Lung (tissue), 12 donors: ENCODE measurements around the gene CDH24. TPM values are rescaled to one million over a fixed set of nuclear protein-coding genes. Genes with fewer than 3 reads are reported as not detected.

Experiments used
- ATAC-seq: fragments of 200-7000 bp; cut with Tn5 transposase; one replicate; pipeline ENCODE4 v1.9.1; 2020; ENCODE audit warnings: moderate number of reproducible peaks; ENCODE audit not compliant: insufficient read depth, low FRiP score
- DNase-seq, 3 donors: peaks; one replicate each; pipeline ENCODE4 v3.0.0-alpha.2; 2013 to 2017
- H3K27ac ChIP-seq, 2 donors: one replicate each; pipeline ENCODE4 v1.5.1; 2013; ENCODE audit warnings: mild to moderate bottlenecking in 2 of 2, moderate library complexity in 2 of 2, control low read depth in 1 of 2, inconsistent platforms in 1 of 2, low read depth in 1 of 2, low read length in 1 of 2
- H3K27me3 ChIP-seq, 3 donors: one replicate each; pipeline ENCODE4 v1.5.1; 2013; ENCODE audit warnings: low read length in 2 of 3; ENCODE audit not compliant: control insufficient read depth in 3 of 3, insufficient read depth in 3 of 3
- H3K36me3 ChIP-seq, 4 donors: one replicate each; pipeline ENCODE4 v1.5.1; 2013; ENCODE audit warnings: low read length in 4 of 4, mild to moderate bottlenecking in 1 of 4, moderate library complexity in 1 of 4; ENCODE audit not compliant: control insufficient read depth in 4 of 4, insufficient read depth in 4 of 4
- H3K4me1 ChIP-seq, 5 donors: one replicate each; pipeline ENCODE4 v1.5.1; 2013; ENCODE audit warnings: low read length in 5 of 5, mild to moderate bottlenecking in 2 of 5, moderate library complexity in 1 of 5; ENCODE audit not compliant: control insufficient read depth in 5 of 5, insufficient read depth in 5 of 5
- H3K4me3 ChIP-seq: one replicate; pipeline ENCODE4 v1.5.1; 2013; ENCODE audit warnings: mild to moderate bottlenecking, control low read depth, moderate library complexity
- H3K9ac ChIP-seq, 2 donors: one replicate each; pipeline ENCODE4 v1.5.1; 2013; ENCODE audit warnings: low read length in 2 of 2, control low read depth in 1 of 2; ENCODE audit not compliant: insufficient read depth in 1 of 2
- H3K9me3 ChIP-seq, 4 donors: one replicate each; pipeline ENCODE4 v1.5.1; 2013; ENCODE audit warnings: low read length in 3 of 4, mild to moderate bottlenecking in 1 of 4, moderate library complexity in 1 of 4; ENCODE audit not compliant: control insufficient read depth in 4 of 4, insufficient read depth in 3 of 4
- CTCF ChIP-seq: IDR thresholded peaks from 2 replicates; pipeline ENCODE4 v1.5.1; 2012; ENCODE audit warnings: mild to moderate bottlenecking; ENCODE audit errors: control extremely low read depth, extremely low read depth
- WGBS, 2 donors: extraction: QIAGEN DNeasy Blood & Tissue Kit; methylation state at CpG; one replicate each; pipeline ENCODE4 v1.1.7; 2013; 5-methylcytosine and 5-hydroxymethylcytosine counted together
- polyA plus RNA-seq, 2 donors: library from polyadenylated mRNA; stranded (reverse); fragments of 200-250 nt; gene quantifications; one replicate each; pipeline ENCODE4 v1.2.1, GENCODE V29; 2013
- total RNA-seq, 2 donors: library from RNA; depleted of rRNA in 1 of 2; stranded (reverse); fragments of >200 nt in 1 of 2; gene quantifications; one replicate each; pipeline ENCODE4 v1.2.1, GENCODE V29; 2014 to 2021
- donor health status: control.
- donor health status: control.
- donor health status: Bipolar disorder and iron deficiency.
- donor health status: healthy.
- donor health status: DM: yes; HTN: yes; CAD: no.

CDH24 gene
- total and polyA plus RNA-seq, 4 donors, result 2.0 to 4.8 (median 4.4) TPM

- Histone ChIP-seq H3K27ac (no peak overlapping the region), H3K9ac (peak overlapping the region in 1 of 2 donors; percentile 84), H3K27me3 (no peaks in the 10 kb centered on the region), H3K4me3 (no peak overlapping the region), H3K9me3 (no peaks in the 10 kb centered on the region), H3K36me3 (peaks cover 5 to 17% (median 13%) of the 10 kb centered on the region in 4 donors), H3K4me1 (peaks cover 0 to 17% (median 13%) of the 10 kb centered on the region in 5 donors)
- TF ChIP-seq CTCF, result no peak
- DNase-seq, result no peak
- WGBS, 2 donors, result 93 to 94% methylated on average over 10 of the region's 10 CpGs
- no peak for ATAC-seq
Observed at GRCh38 chr14:23033251-23033727, 24.0 kb downstream of the CDH24 start.

- Histone ChIP-seq H3K9me3 (no peaks in the 10 kb centered on the region), H3K4me3 (no peak overlapping the region), H3K9ac (no peak overlapping the region), H3K36me3 (peaks cover 5 to 20% (median 15%) of the 10 kb centered on the region in 4 donors), H3K27me3 (no peaks in the 10 kb centered on the region), H3K4me1 (peaks cover 0 to 20% (median 13%) of the 10 kb centered on the region in 5 donors), H3K27ac (no peak overlapping the region)
- ATAC-seq (no peak), DNase-seq (no peak)
- TF ChIP-seq CTCF, result no peak
- 96 to 97% methylated on average over 4 of the region's 4 CpGs for WGBS, 2 donors
Observed at GRCh38 chr14:23030936-23031335, 26.4 kb downstream of the CDH24 start.

- WGBS, 2 donors, result 30 to 53% methylated on average over 2 of the region's 2 CpGs
- no peak for TF ChIP-seq CTCF
Observed at GRCh38 chr14:23028799-23029198, 28.5 kb downstream of the CDH24 start.

More at GRCh38 chr14:23028799-23029198, 28.5 kb downstream of the CDH24 start:
- Histone ChIP-seq H3K9ac (no peak overlapping the region), H3K36me3 (peaks cover 5 to 30% (median 15%) of the 10 kb centered on the region in 4 donors), H3K27ac (no peak overlapping the region), H3K4me1 (peaks cover 0 to 19% (median 9%) of the 10 kb centered on the region in 5 donors), H3K4me3 (no peak overlapping the region), H3K9me3 (no peaks in the 10 kb centered on the region), H3K27me3 (no peaks in the 10 kb centered on the region)
- ATAC-seq, result no peak
- no peak for DNase-seq
